HG03439 (cell line): ENCODE results near the gene COL13A1.

Experiments
- ATAC-seq: cut with Tn5 transposase; IDR thresholded peaks from one replicate; pipeline ENCODE4 v1.9.1; 2021; ENCODE audit warnings: mild to moderate bottlenecking, moderate library complexity; ENCODE audit not compliant: unreplicated experiment

The COL13A1 gene

DNA sequence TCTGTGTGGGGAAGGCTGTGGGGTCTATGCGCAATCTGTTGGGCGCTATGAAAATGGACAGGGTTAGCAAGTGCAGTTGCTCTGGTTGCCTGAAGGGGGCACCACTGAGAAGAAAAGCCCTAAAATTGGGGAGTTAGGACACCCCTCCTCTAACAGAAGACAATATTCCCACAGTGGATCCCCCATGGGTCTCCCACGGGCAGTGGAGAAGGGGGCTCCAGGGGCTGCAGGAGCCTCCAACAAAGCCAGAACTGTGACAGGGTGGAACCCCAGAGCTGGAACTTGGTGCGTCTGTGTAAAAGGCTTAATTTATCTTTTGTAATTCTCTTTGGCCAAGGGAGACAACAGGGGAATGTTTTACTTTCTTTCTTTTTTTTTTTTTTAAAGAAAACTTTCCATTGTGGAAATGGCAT, 12.5 kb upstream of the COL13A1 start:
- no peak for ATAC-seq

GRCh38 chr10:69791812-69792211, 9.9 kb upstream of the COL13A1 start:
- ATAC-seq, result no peak

GRCh38 chr10:69792341-69792740, 9.4 kb upstream of the COL13A1 start:
- no peak for ATAC-seq

DNA sequence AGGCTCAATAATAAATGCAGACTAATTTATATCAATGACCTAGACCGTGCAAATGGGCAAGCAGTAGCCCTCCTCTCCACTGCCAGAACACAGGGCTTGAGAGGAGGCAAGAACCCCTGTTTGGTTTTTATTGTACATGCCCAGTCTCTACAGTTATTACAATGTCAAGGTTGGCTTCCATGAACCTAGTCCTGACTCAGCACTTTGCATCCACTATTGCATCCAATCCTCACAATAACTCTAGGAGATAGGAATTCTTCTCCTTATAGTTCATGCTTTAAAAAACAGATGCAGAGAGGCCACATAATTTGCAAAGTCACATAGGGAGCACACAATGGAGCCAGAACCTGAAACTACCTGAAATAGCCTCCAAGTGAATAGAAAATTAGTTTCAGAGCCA, 7.0 kb upstream of the COL13A1 start:
- ATAC-seq, result no peak

- no peak for ATAC-seq
Observed at GRCh38 chr10:69795242-69795934, 6.3 kb upstream of the COL13A1 start.

DNA sequence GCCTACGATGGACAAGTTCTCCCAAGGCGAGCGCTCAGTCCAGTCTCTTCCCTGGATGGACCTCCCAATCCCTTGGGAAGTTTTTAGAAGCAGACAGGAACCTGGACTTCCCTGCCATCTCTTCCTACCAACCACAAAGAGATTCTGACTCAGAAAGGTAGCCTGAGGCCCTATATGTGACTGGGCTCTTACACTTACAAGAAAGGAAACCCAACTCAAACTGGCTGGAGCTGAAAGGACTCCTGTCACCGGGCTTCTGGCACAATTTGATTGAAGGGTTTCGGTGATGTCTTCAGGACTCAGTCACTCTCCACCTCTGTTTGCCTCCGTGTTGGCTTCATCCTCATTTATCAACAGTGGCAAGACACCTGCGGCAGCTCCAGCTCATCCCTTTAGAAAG, 3.7 kb upstream of the COL13A1 start:
- no peak for ATAC-seq

GRCh38 chr10:69800109-69800508, 1.6 kb upstream of the COL13A1 start:
- ATAC-seq, result no peak

GRCh38 chr10:69800665-69801064, 1.0 kb upstream of the COL13A1 start:
- ATAC-seq, result no peak

DNA sequence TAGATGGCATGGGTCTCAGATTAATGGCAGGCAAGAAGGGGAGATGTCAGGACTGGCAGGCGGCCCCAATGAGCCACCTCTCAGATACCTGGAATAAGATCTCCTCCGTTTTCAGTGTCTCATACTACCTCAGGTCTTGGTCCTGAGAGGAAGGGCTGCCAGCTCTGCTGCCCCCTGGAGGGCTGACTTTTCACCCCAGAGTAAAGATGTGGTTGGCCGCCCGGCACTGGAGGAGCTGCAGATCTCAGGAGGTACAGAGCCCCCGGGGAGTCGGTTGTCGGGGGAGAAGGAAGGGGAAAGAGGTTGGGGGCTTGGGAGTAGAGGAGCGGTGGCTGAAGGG, 642 bp upstream of the COL13A1 start:
- ATAC-seq, result no peak

DNA sequence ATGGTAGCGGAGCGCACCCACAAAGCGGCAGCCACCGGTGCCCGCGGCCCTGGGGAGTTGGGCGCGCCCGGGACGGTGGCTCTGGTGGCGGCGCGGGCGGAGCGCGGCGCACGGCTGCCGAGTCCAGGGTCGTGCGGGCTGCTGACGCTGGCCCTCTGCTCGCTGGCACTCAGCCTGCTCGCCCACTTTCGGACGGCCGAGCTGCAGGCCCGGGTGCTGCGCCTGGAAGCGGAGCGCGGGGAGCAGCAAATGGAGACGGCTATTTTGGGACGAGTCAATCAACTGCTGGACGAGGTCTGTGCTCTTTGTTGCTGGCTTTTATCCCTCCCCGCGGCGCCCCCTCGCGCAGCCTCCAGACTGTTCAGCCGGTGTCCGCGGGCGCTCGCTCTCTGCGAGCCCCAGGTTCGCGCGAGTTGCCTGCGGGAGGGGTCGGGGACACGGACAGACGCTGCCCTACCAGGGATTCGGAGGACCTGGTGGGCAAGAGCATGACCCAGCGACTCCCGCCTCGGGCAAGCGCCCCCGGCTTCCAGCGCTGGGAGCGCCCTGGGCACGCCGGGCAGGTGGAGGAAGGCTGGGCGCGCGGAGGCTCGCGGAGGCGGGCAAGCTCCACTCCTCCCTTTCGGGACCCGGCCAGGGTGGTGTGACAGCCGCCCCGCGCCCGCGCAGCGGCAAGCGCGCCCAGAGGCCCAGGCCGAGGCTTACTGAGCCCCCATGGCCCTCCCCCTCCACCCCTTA, 887 bp downstream of the COL13A1 start:
- no peak for ATAC-seq

- no peak for ATAC-seq
Observed at GRCh38 chr10:69803809-69804208, 2.1 kb downstream of the COL13A1 start.

- no peak for ATAC-seq
Observed at GRCh38 chr10:69804775-69805174, 3.1 kb downstream of the COL13A1 start.

- ATAC-seq, result no peak
Observed at GRCh38 chr10:69807122-69807521, 5.4 kb downstream of the COL13A1 start.

- no peak for ATAC-seq
Observed at GRCh38 chr10:69807696-69808095, 6.0 kb downstream of the COL13A1 start.

GRCh38 chr10:69809318-69809717, 7.6 kb downstream of the COL13A1 start:
- no peak for ATAC-seq

GRCh38 chr10:69810097-69810496, 8.4 kb downstream of the COL13A1 start:
- no peak for ATAC-seq

- no peak for ATAC-seq
Observed at GRCh38 chr10:69810675-69811397, 9.1 kb downstream of the COL13A1 start.

DNA sequence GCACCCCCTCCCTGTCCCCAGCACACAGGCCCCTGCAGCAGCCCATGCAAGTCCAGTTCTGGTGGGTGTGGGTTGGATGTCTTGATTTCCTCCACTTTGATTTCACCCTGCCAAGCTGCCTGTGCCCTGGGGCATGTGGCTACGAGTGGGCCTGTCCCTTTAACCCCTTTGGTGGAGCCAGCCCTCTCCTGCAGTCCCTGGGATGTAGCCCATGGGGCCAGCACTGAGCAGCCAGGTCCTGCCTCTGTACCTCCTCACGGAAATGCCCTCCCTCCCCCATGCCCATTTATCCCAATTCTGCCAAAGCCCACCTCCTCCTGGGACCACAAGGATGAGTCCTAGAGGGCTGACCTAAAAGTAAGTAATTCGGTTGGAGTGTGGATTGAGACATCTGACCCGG, 11.9 kb downstream of the COL13A1 start:
- no peak for ATAC-seq

DNA sequence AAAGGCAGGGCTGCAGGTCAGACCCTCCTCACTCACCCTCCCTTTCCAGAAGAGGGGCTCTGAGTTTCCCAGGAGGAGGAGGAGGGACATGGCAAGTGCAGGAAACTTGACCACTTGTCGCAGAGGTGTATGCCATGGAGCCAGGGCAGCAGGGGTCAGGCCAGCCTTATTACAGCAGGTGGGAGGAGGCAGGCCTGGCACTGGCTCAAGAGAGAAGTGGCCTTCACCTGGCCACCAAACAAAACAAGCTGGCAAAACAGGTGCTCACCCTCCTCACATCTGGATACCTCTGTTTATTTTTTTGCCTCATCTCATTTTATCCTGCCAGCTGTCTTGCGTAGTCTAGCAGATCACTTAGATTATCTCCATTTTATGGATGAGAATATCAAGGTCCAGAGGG, 12.5 kb downstream of the COL13A1 start:
- ATAC-seq, result no peak

GRCh38 chr10:69815104-69815503, 13.4 kb downstream of the COL13A1 start:
- ATAC-seq, result no peak

- ATAC-seq, result no peak
Observed at GRCh38 chr10:69816521-69816920, 14.8 kb downstream of the COL13A1 start.

GRCh38 chr10:69817078-69817581, 15.4 kb downstream of the COL13A1 start:
- no peak for ATAC-seq
